GM21381 (cell line): Measurements from ENCODE around the gene ITGA3.

Experiments used
- ATAC-seq: cut with Tn5 transposase; IDR thresholded peaks from one replicate; pipeline ENCODE4 v1.9.1; 2021; ENCODE audit warnings: mild to moderate bottlenecking, moderate library complexity; ENCODE audit not compliant: unreplicated experiment

Gene ITGA3

GRCh38 chr17:50066995-50067394, 11.1 kb downstream of the ITGA3 start:
- ATAC-seq, result no peak

GRCh38 chr17:50067996-50068395, 12.1 kb downstream of the ITGA3 start:
- ATAC-seq, result no peak

GRCh38 chr17:50070908-50071680, 15.2 kb downstream of the ITGA3 start:
- ATAC-seq, result no peak

GRCh38 chr17:50071692-50072091, 15.8 kb downstream of the ITGA3 start:
- no peak for ATAC-seq

GRCh38 chr17:50072130-50072529, 16.2 kb downstream of the ITGA3 start:
- ATAC-seq, result no peak

- ATAC-seq, result no peak
These were observed 17.0 kb downstream of the ITGA3 start for GRCh38 chr17:50072925-50073324.

GRCh38 chr17:50074227-50074626, 18.3 kb downstream of the ITGA3 start:
- ATAC-seq, result no peak

DNA sequence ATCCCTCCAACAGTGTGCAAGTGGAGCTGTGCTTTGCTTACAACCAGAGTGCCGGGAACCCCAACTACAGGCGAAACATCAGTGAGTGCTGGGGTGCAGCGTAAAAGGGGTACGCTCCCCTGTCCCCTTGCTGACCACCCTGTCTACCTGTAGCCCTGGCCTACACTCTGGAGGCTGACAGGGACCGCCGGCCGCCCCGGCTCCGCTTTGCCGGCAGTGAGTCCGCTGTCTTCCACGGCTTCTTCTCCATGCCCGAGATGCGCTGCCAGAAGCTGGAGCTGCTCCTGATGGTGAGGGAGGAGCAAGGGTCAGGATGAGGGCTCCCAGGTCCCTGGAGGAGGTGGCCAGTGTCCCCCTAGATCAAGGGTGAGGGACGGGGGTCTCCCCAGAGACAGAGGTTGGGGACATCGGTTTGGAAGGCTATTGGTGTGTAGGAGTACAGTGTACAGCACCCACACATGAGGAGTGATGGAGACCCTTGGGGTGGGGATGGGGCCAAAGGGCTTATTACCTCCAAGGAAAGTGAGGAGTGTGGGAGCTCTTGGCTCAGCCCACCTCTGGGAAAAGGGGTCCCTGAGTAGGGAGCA, 19.6 kb downstream of the ITGA3 start:
- ATAC-seq, result no peak

DNA sequence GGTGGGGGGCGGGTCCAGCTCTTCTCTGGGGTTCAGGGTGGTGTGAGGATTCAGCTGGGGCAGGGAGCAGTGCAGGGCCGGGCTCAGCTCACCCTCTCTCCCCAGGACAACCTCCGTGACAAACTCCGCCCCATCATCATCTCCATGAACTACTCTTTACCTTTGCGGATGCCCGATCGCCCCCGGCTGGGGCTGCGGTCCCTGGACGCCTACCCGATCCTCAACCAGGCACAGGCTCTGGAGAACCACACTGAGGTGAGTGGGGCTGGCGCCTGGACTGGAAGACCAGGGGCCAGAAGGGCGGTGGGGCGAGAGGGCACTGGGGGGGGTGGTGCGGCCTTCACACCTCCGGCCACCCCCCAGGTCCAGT, 20.3 kb downstream of the ITGA3 start:
- no peak for ATAC-seq

DNA sequence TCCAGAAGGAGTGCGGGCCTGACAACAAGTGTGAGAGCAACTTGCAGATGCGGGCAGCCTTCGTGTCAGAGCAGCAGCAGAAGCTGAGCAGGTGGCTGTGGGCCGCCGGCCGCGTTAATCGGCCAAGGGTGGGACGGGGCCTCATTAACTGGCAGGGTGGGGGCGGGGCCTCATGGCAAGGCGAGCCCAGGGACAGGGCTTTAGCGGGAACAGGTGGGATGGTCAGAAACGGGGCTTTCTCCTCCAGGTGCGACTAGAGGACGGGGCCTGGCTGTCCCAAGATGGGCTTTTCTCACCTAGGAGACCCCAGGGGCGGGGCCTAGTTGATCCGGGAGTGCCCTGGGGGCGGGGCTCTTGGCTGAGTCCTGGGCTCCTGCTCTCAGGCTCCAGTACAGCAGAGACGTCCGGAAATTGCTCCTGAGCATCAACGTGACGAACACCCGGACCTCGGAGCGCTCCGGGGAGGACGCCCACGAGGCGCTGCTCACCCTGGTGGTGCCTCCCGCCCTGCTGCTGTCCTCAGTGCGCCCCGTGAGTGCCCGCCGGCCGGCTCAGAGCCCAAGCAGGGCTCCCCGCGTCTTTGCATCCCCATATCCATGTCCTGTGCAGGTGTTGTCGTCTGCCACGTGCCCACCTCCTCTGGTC, 20.8 kb downstream of the ITGA3 start:
- no peak for ATAC-seq

DNA sequence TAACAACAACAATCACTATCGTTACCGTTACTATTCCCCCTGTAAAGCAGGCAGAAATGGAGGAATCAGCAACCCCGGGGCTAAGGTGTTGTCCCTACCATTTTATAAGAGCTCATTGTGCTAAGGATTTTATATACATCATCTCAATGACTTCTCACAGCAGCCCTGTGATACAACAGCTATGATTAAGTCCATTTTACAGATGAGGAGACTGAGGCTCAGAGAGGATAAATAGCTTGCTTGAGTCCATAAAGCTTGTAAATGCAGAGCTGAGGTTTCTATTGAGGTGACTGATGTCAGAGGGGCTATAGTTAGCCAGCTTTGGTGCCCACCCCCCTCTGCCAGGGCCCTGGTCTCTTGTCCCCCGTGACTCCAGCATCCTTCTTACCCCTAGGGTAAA, 22.5 kb downstream of the ITGA3 start:
- ATAC-seq, result no peak

GRCh38 chr17:50079334-50080095, 23.6 kb downstream of the ITGA3 start:
- ATAC-seq, result no peak

- no peak for ATAC-seq
These were observed 24.2 kb downstream of the ITGA3 start for GRCh38 chr17:50080096-50080480.

- no peak for ATAC-seq
These were observed 24.9 kb downstream of the ITGA3 start for GRCh38 chr17:50080827-50081226.

DNA sequence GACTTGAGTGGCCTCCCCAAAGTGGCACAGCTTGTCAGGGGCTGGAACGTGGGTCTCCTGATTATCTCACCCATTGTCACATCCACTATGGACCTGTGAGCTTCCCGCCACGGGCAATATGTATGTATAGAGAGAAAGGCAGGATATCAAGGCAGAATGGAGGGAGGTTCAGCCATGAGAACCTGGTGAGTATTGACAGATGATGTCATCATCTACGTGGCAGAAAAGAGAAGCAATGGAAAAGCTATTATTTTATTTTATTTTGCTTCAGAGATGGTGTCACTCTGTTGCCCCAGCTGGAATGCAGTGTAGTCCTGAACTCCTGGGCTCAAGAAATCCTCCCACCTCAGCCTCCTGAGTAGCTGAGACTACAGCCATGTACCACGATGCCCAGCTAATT, 25.8 kb downstream of the ITGA3 start:
- ATAC-seq, result no peak

DNA sequence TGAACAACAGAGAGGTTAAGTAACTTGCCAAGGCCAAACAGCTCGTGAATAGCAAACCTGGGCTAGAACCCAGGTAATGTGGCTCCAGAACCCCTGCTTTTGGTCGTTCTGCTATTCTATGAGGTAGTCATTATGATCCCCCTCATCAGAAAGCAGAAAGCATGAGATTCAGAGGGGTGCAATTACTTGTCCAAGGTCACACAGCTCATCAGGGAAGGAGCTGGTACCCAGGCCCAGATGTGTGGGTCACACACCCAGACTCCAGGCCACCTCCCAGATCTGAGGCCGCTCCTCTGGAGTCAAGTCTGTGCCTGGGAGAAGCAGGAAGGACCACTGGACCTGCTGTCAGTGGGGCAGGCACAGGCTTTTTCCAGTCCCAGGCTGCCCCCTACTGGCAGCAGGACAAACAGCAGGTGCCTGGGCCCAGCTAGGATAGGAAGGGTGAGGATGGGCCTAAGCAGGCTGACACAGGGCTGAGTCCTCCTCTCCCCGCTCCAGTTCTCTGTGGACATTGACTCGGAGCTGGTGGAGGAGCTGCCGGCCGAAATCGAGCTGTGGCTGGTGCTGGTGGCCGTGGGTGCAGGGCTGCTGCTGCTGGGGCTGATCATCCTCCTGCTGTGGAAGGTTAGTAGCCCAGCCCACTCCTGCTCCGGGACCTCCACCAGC, 31.5 kb downstream of the ITGA3 start:
- peak; percentile 78 for ATAC-seq

- ATAC-seq, result no peak
These were observed 32.0 kb downstream of the ITGA3 start for GRCh38 chr17:50087912-50088405.

- no peak for ATAC-seq
These were observed 33.3 kb downstream of the ITGA3 start for GRCh38 chr17:50088952-50089825.

DNA sequence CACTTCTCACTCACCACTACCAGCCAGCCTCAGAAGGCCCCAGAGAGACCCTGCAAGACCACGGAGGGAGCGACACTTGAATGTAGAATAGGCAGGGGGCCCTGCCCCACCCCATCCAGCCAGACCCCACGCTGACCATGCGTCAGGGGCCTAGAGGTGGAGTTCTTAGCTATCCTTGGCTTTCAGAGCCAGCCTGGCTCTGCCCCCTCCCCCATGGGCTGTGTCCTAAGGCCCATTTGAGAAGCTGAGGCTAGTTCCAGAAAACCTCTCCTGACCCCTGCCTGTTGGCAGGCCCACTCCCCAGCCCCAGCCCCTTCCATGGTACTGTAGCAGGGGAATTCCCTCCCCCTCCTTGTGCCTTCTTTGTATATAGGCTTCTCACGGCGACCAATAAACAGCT, 34.2 kb downstream of the ITGA3 start:
- ATAC-seq, result no peak
